ENCODE results near the gene ALOX12.
A peak's percentile ranks its signal among the peaks of the same experiment; 100 is the strongest.

The ALOX12 gene

DNA sequence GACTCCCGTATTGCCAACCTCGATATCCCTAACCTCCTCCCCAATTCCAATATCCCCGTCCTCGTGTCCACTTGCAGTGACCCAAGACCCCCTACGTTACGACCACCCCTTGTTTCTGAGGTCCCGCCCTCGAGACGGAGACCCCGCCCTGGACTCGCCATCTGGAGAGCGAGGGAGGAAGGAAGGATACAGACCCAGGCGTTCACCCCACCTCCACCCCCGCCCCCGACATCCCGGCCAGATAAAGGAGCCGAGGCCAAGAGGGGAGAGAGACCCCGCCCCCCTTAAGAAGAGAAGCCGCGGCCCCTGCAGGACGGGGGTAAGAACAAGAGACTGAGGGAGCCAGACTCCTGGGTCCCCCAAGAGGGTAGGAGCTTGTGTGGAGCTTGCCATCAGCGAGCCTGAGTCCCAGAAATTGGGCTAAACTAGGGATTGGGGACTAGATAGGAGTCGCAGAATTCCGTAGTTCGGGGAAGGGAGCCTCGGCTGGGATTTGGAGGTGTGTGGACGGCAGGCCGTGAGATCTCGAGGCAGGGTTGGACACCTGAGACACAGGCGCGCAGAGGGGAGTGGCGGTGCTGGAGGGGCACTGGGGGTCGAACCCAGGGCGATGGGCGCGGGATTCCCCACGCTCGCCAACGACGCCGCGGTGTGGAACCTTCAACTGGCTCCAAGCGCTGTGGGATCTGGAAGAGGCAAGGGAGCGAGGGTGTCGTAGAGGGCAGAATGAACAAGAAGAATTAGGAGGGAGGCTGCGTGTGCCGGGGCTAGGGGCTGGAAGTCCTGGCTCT, 27.1 kb downstream of the ALOX12 start, which contains the start of gene BCL6B:
Gene BCL6B, plus strand, starts transcription at position 270 of the 791 bp plus-strand sequence. CDS start 622 bp downstream, outside the sequence.
- DNase-seq, result no peak

DNA sequence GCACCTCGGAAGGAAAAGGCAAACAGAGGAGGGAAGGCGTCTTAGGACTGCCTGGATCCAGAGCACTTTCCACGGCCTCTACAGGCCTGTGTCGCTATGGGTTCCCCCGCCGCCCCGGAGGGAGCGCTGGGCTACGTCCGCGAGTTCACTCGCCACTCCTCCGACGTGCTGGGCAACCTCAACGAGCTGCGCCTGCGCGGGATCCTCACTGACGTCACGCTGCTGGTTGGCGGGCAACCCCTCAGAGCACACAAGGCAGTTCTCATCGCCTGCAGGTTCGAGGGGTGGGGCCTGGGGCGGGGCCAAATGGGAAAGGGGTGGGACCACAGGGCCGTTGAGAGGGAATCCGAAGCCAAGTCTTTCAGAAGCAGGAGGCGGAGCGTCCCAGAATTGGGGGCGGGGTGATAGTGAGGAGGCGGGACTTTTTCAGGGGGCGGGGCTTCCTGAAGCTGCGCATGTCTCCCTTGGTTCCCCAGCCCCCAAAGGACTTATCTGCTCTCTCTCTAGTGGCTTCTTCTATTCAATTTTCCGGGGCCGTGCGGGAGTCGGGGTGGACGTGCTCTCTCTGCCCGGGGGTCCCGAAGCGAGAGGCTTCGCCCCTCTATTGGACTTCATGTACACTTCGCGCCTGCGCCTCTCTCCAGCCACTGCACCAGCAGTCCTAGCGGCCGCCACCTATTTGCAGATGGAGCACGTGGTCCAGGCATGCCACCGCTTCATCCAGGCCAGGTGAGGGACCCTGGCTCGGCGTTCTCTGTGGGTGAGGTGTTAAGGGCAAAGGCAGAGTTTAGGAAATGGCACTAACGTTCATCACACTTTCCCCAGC, 27.9 kb downstream of the ALOX12 start:
- DNase-seq, result peak; percentile 97 to 98

DNA sequence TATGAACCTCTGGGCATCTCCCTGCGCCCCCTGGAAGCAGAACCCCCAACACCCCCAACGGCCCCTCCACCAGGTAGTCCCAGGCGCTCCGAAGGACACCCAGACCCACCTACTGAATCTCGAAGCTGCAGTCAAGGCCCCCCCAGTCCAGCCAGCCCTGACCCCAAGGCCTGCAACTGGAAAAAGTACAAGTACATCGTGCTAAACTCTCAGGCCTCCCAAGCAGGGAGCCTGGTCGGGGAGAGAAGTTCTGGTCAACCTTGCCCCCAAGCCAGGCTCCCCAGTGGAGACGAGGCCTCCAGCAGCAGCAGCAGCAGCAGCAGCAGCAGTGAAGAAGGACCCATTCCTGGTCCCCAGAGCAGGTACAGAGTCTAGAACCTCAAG, 28.5 kb downstream of the ALOX12 start:
- no peak for DNase-seq

DNA sequence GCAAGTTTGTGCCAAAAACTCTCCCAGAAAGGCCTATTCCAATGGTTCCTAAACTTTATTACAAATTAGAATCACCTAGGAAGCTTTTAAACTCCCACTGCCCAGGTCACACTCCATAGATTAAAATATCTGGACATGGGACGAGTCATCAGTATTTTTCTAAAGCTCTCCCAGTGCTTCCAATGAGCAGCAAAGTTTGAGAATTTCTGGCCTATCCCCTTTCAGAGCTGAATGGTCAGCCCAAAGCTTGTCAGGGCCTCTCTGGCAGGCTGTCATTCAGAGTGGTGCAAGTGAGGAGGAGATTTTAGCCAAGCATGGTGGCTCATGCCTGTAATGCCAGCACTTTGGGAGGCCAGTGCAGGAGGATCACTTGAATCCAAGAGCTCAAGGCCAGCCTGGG, 29.4 kb downstream of the ALOX12 start:
- no peak for DNase-seq

- DNase-seq, result no peak
These were observed 30.7 kb downstream of the ALOX12 start for GRCh38 chr17:7026471-7027115.

GRCh38 chr17:7027335-7027734, 31.5 kb downstream of the ALOX12 start:
- no peak for DNase-seq

DNA sequence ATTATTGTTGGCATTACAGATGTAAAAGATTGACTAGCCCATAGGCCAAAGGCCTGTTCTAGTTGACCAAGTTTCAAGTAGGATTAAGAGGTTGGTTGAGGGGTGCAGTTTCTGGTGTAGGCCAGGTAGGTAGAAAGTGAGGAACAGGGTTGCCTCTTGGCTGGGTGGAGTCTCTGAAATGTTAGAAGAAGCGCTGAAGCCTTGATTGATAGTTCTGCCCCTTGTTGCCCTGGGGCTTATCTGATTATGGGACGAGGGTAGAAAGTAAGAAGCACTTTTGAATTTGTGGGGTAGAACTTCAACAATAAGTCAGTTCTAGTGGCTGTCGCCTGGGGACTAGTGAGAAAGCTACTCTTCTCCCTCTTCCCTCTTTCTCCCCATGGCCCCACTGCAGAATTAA, 33.2 kb downstream of the ALOX12 start:
- no peak for DNase-seq

DNA sequence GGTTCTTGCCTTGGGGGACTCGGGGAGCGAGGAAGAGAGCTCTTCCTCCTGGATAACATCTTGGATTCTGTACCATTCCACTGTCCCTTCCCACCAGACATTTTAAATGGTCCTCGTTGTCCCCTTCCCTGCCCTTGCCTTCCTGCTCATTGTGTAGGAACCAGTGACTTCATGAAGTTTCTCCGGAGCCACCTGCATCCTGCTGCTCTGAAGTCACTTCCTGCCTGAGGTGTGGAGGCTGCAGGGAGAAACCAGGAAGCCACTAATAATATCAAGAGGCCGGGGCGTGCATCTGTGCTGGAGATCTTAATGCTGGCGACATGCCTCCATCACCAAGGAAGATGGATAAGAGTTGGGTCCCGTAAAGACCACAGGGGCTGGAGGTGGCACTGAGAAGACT, 33.8 kb downstream of the ALOX12 start:
- peak; percentile 52 to 59 for DNase-seq

DNA sequence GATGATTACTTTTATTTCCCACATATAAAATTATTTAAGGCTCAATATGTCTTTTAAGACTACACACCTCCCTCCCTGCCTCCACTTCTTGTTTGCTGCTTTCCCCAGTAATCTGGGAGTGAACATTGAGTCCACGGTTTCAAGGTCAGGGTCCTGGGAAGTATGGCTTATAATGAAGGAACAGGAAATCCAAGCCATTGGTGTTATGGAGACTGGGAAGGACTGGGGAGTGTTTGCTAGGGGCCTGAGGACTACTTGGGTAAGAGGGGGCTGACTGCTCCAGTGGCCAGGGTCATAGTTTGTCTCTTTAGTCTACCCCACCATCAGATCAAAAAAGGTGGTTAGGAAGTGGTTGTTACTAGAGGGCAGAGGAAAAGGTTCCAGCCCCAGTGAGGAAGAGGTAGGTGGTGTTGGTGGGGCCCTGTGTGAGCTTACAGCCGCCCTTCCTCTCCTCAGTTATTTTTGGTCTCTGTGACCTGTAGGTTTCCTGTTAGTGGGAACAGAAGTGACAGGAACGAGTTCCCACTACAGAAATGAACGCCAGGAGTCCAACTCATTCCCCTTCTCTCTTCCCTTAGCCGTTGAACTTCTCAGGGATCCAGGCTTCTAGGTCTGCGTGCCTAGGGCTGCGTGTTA, 39.2 kb downstream of the ALOX12 start:
- peak; percentile 54 to 75 for DNase-seq

- DNase-seq, result peak; percentile 99
These were observed 39.9 kb downstream of the ALOX12 start, which contains the start of gene SLC16A13 for GRCh38 chr17:7035591-7036368. Gene SLC16A13, plus strand, starts transcription at chr17:7036015. Its CDS starts 368 bp downstream, at chr17:7036383.

- no peak for DNase-seq
These were observed 42.4 kb downstream of the ALOX12 start for GRCh38 chr17:7038025-7038862.

- DNase-seq, result no peak
These were observed 44.0 kb downstream of the ALOX12 start for GRCh38 chr17:7039832-7040231.

GRCh38 chr17:7041607-7042500, 46.0 kb downstream of the ALOX12 start:
- DNase-seq, result peak in 1 of 2 donors; percentile 40

DNA sequence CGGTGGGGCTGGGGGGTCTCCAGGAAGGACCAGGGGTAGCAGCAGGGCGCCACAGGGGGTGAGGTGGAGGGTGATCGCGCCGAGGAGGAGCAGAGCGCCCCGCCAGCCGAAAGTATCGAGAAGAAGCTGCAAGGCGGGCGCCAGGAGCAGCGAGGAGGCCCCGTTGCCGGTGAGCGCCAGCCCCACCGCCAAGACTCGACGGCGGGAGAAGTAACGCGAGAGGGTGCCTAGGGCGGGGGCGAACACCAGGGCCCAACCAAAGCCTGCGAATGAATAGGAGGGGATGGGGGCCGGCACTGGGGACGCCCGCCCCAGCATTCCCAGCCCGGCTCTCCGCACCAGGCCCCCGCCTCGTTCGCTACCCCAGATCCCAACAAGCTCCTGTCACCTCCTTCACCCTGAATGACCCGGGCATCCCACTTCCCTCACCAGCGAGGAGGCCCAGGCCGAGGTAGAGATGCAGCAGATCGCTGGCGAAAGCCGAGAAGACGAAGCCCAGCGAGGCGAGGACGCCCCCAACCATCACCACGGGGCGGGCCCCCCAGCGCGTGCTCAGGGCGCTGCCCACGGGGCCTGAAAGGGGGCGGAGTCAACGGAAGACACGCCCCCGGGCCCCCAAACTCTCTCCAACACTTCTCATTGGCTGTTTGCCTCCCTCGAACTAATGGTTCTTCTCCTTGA, 46.8 kb downstream of the ALOX12 start:
- peak; percentile 47 to 53 for DNase-seq

GRCh38 chr17:7043182-7043496, 47.3 kb downstream of the ALOX12 start:
- no peak for DNase-seq

DNA sequence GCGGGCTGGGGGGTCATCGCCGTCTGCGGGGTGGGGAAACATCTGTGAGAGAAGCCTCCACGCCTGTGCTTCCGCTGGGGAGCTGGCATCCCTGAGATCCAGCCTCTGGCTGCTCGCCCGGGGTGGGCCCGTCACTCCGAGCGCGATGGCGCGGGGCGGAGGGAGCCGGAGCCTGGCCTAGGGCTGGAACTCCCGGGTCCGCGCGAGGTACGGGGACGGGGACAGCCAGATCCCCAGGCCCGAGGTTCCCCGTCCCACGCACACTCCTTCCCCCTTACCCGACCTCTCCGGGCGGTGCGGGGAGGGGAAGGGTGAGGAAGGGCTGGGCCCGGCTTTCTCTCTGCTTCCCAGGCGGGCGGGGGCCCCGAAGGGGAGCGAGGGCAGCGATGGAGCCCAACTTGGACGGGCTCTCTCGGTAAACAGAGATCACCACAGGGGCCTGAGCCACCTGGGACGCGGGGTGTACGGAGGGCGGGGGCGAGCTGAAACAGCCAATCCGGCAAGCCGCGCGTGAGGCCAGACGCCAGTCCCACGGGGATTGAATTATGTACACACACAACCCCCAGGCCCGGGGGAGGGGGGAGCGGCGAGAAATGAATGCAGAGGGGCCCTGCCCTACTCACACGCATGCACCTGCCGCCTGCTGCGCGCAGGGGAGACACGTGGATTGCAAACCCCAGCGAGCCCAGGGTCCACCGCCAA, 47.8 kb downstream of the ALOX12 start, which contains the start of gene SLC16A11:
Gene SLC16A11, minus strand, starts transcription at position 596 of the 702 bp plus-strand sequence. Its CDS starts 579 bp downstream, at position 17.
- peak in 1 of 2 donors; percentile 71 for DNase-seq

GRCh38 chr17:7045492-7046126, 49.8 kb downstream of the ALOX12 start:
- peak; percentile 65 to 85 for DNase-seq

DNA sequence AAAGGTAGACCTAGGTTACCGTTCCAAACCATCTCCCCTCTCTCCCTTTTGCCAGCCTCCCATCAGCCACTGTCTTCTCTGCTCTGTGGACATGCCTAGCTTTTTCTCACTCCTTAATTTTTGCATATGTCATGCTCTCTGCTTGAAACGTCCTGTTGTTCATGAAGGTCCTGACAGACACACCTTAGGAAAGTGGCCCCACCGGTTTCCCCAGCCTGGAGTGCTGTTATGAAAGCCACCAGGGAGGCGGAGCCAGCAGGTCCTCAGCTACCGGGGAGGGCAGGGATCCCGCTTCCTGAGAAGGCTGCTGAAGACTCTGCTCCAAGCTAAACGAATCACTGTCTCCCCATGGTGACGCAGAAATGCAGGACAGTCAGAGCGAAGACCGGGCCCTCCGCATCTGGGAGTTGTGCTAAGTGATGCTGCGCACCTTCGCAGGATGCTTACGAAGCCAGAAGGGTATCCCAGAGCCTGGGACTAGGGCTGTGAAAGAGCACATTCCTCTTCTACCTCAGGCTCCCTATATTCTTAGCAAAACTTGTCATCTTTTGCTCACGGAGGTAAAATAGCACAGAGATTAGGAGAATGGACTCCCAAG, 50.4 kb downstream of the ALOX12 start:
- DNase-seq, result peak; percentile 37 to 50

Measured in CD4-positive, alpha-beta T cell treated with Interleukin-4 for 1 hour (primary cell).